ENCODE data around the gene TTLL5.
A peak's percentile ranks its signal among the peaks of the same experiment; 100 is the strongest.

TTLL5 gene

GRCh38 chr14:75634848-75635247 is 26.2 kb upstream of the TTLL5 start (continued):
- TF ChIP-seq CREB5 (CRISPR knock-in tag; IDR thresholded peaks at IDR 0.05; ENCODE audit: low read depth) (no peak), TOX (CRISPR knock-in tag; IDR thresholded peaks at IDR 0.05; ENCODE audit: borderline replicate concordance) (no peak), PATZ1 (CRISPR knock-in tag; IDR thresholded peaks at IDR 0.05; ENCODE audit: borderline replicate concordance) (no peak), ZNF70 (CRISPR knock-in tag; IDR thresholded peaks at IDR 0.05) (no peak), ARNTL (CRISPR knock-in tag; IDR thresholded peaks at IDR 0.05; ENCODE audit: borderline replicate concordance, low read depth) (no peak), ESRRG (CRISPR knock-in tag; IDR thresholded peaks at IDR 0.05) (no peak)

- peak; percentile 69 for ATAC-seq
- TF ChIP-seq TCF4 (CRISPR knock-in tag; IDR thresholded peaks at IDR 0.05; ENCODE audit: borderline replicate concordance) (peak; percentile 44; the same call in 1 of the 2 replicates), PATZ1 (CRISPR knock-in tag; IDR thresholded peaks at IDR 0.05; ENCODE audit: borderline replicate concordance) (no peak)
These were observed 24.9 kb upstream of the TTLL5 start for GRCh38 chr14:75636100-75636692.

GRCh38 chr14:75640876-75641275 is 20.2 kb upstream of the TTLL5 start:
- no peak for TF ChIP-seq TCF4 (CRISPR knock-in tag; IDR thresholded peaks at IDR 0.05; ENCODE audit: borderline replicate concordance)
- TF ChIP-seq ISL1 (CRISPR knock-in tag; IDR thresholded peaks at IDR 0.05) = no peak
- TF ChIP-seq ZNF8 (CRISPR knock-in tag; IDR thresholded peaks at IDR 0.05) = no peak
- TF ChIP-seq ZFP30 (CRISPR knock-in tag; IDR thresholded peaks at IDR 0.05) = no peak
- no peak for TF ChIP-seq CSDC2 (CRISPR knock-in tag; IDR thresholded peaks at IDR 0.05)
- TF ChIP-seq CSRNP3 (CRISPR knock-in tag; IDR thresholded peaks at IDR 0.05) = no peak
- TF ChIP-seq ESRRG (CRISPR knock-in tag; IDR thresholded peaks at IDR 0.05) = no peak
- TF ChIP-seq GLIS3 (CRISPR knock-in tag; IDR thresholded peaks at IDR 0.05) = no peak
- TF ChIP-seq TOX (CRISPR knock-in tag; IDR thresholded peaks at IDR 0.05; ENCODE audit: borderline replicate concordance) = no peak
- TF ChIP-seq ARNTL (CRISPR knock-in tag; IDR thresholded peaks at IDR 0.05; ENCODE audit: borderline replicate concordance, low read depth) = no peak
- TF ChIP-seq PPARA (CRISPR knock-in tag; IDR thresholded peaks at IDR 0.05; ENCODE audit: borderline replicate concordance) = no peak
- no peak for TF ChIP-seq TSHZ2 (CRISPR knock-in tag; IDR thresholded peaks at IDR 0.05)
- TF ChIP-seq SNAI2 (CRISPR knock-in tag; IDR thresholded peaks at IDR 0.05) = no peak
- no peak for TF ChIP-seq PATZ1 (CRISPR knock-in tag; IDR thresholded peaks at IDR 0.05; ENCODE audit: borderline replicate concordance)
- TF ChIP-seq RARB (CRISPR knock-in tag; IDR thresholded peaks at IDR 0.05) = no peak
- no peak for ATAC-seq

All from SK-N-SH treated with all-trans-retinoic acid at 6 μM for 48 hours (cell line).